HG02973 (cell line): Measurements from ENCODE around the gene HPS1.

Source experiments
- ATAC-seq: cut with Tn5 transposase; IDR thresholded peaks from one replicate; pipeline ENCODE4 v1.9.1; 2021; ENCODE audit warnings: moderate library complexity; ENCODE audit not compliant: unreplicated experiment

Gene HPS1

GRCh38 chr10:98446661-98447221, at the start of gene HPS1:
Gene HPS1 (minus strand): TSS chr10:98446935. CDS start chr10:98443240, 3,695 bp downstream.
- ATAC-seq, result peak; percentile 87

DNA sequence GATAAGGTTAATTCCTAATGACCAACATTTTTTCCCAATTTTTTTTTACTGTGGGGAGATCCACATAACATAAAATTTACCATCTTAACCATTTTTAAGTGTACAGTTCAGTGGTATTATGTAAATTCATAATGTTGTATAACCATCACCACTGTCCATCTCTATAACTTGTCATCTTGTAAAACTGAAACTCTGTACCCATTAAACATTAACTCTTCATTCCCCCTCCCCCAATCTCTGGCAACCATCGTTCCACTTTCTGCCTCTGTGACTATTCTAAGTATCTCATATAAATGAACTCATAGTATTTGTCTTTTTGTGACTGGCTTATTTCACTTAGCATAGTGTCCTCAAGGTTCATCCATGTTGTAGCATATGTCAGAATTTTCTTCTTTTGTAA, 46.0 kb upstream of the HPS1 start:
- ATAC-seq, result no peak

- no peak for ATAC-seq
Measured at GRCh38 chr10:98489561-98490481, 43.1 kb upstream of the HPS1 start.

DNA sequence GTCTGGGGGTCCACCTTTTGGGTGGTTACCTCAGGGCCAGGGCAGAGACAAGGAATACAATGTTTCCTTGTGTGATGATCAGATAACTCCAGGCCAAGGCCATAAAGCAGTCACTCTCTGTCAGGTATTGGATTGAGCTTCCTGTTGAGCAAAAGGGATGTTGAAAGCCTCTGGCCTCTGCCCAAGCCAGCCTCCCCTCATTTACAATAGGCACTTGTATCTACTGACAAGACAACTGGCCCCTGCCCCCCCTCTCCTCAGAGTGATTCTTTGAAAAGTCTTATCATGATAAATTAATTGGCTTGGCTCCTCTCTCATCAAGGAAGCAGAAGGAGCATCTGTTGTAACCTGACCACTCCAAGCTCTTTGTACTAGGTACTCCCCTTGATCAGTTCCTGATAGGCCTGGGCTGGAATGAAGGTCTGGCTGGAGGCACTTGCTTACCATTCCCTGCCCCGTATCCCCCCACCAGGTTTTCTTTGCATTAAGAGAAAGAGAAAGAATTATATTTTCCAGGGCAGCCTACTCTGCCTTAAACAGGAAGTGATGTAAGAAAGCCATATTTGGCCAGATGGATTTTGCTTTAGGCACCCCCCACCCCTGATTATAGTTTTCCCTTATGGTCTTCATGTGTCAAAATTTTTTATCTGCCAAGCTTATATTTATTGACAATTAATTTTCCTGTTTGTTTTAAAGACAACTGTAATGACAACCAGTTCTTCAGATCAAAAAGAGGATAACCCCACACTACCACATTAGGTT, 42.1 kb upstream of the HPS1 start:
- no peak for ATAC-seq

DNA sequence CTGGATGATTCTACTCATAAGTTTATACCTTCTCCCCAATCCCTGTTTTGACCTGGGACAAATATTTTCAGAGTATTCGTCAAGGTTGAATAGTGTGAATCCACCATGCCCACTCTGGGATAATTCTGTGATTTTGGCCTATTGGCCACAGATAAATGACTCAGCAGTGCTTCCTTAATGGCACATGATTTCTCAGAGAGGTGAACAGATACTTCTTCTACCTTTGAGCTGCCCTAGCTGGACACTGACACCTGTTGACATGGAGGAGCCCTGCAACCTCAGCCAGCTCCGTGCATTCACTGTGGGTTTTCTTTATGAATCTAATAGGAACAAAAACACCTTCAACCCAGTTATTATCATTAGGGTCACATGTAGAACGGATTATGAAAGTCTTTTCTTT, 40.9 kb upstream of the HPS1 start:
- ATAC-seq, result no peak

DNA sequence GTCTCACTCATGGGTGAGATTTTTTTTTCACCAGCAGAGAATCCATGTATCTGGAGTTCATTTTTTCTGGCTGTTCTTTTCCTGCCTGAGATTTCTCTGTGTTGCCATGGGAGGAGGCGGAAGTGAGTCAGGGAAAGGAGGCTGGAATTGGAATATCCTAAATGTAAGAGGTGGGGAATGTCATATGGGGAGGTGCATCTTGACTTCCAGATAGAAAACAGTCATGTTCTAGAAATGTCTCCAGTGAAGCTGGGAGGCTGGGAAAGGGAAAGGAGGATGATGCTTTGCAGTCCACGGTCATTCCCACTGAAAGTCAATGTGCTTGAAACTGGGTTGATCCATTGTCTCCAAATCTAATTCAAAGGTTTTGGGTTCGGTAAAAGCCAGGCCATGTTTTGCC, 39.7 kb upstream of the HPS1 start:
- ATAC-seq, result no peak

- no peak for ATAC-seq
Measured at GRCh38 chr10:98485959-98486358, 39.2 kb upstream of the HPS1 start.

- no peak for ATAC-seq
Measured at GRCh38 chr10:98483658-98484057, 36.9 kb upstream of the HPS1 start.

- ATAC-seq, result no peak
Measured at GRCh38 chr10:98482096-98482495, 35.4 kb upstream of the HPS1 start.

DNA sequence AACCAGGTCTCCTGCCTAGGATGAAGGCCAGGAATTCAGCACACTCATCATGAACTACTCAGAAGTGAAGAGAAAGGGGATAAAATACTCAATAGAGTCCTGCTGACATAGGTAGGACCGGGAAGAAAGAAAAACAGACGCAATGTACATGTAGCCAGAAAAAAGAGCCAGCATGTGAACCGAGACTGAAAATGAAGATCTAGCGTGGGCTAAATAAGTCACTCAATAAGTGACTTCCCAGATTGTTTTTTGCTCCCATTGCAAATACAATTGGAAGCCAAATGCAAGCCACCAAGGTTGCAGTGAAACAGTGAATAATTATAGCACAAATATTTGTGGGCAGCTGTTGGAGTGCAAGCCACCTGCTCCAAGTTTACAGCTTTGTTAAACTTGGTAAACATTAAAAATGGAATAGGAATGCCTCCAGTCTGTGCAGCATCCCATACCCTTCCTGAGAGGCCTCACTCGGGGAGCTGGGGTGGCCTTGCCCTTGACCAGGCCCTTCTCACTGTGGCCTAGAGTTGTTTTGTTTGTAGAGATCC, 34.7 kb upstream of the HPS1 start:
- no peak for ATAC-seq

DNA sequence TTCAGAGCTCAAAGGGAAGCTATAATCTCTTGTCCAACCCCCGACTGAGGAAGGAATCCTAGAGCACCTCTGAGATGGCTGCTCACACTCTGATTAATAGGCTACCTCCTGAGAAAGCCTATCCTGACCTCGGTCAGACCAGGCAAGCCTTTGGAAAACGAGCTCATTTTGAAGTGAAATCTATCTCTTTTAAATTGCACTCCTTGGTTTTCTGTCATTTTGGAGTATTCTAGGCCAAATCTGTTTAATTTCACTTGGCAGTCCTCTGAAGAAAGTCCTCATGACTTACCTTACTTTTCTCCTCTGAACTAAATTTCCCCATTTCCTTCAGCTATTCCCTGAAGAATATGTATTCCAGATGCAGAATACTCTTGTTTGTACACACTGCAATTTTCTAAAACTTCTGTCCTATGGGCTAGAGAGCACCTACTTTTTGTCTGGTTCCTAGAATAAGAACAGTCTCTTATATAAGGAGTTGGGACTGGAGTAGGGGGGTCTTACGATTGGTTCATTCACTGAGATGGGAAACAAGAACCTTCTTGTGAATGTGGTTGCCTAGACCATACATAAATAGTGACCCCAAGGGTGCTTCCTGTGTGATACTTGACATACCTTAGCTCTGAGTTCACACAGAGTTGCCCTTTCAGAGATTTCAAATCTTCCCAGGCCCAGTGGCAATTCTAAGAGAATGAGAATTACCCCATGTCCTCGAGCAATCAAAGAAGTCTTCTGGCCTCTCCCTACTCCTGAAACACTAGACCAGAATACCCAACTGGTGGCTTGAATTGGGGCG, 31.9 kb upstream of the HPS1 start:
- ATAC-seq, result no peak

GRCh38 chr10:98477861-98478260, 31.1 kb upstream of the HPS1 start:
- ATAC-seq, result no peak

DNA sequence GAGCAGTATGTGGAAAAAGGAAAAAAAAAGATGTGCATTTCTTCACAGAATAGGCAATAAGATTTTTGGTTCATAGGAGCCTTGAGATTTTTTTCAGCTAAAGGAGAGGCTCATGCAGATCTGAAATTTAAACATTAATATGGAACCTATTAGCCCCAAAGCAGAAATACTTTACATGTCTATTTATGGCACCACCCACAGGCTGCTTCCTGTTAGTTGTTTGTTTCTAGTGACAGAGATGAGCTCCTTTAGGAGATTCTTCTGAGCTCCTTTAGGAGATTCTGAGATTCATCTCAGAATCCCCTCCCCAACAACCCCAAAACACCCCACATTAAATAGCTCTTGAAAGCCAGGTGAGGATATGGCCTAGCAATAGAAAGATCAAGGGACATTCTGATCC, 27.9 kb upstream of the HPS1 start:
- ATAC-seq, result no peak

DNA sequence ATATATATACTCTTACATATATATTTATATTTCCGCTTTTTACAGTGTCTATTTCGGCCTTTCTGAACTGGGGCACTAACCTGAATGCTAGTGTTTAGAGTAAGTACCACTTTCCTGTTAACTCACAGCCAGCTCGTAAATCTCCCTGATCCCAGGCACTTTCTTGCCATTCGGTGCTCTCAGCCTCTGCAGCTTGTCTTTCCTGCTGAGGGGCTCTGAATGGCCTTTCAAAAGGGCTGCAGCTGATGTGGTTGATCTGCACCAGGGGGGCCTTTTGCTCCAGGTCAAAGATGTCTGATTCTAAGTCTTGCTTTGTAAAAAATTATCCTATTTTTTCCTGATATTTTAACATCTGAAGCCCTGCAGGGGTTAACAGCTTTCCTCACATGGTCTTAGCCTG, 25.5 kb upstream of the HPS1 start:
- ATAC-seq, result no peak

GRCh38 chr10:98470850-98471249, 24.1 kb upstream of the HPS1 start:
- ATAC-seq, result no peak

GRCh38 chr10:98469001-98469931, 22.5 kb upstream of the HPS1 start:
- ATAC-seq, result no peak

DNA sequence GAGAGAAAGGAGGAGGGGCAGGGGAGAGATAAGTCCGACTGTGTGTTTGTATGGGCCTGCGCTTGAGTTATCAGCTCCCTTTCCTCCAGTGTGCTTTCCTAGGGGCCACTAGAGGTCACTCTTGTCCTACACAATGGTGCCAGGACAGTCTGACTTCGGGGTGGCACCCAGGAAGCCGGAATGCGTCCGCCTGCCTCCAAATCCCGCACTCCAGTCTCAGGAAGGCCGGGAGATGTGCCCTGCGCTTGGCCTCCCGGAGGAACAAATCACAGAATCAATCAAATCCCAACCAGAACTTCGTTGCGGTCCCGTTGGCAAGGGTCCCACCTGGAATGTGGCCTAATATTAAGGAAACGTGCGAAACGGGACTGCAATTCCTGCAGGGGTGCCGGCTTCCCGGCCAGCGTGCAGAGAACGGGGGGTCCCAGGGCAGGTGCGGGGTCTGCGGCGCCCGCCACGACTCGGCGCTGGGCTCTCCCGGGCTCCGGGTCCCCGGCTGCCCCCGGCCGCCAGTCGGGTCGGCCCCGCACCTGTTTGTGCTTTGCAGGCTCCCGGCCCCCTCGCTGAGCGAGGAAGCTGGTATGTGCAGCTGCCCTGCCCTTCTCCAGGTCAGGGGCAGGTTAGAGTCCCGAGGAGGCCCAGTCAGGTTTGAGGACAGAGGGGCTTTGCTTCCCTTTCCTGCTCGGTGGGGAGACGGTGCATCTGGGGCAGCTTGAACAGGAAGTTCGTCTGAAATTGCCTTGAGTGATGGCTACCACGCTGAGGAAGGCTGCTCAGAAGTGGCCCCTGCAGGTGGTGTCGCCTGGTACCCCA, 21.0 kb upstream of the HPS1 start:
- ATAC-seq, result peak; percentile 95

DNA sequence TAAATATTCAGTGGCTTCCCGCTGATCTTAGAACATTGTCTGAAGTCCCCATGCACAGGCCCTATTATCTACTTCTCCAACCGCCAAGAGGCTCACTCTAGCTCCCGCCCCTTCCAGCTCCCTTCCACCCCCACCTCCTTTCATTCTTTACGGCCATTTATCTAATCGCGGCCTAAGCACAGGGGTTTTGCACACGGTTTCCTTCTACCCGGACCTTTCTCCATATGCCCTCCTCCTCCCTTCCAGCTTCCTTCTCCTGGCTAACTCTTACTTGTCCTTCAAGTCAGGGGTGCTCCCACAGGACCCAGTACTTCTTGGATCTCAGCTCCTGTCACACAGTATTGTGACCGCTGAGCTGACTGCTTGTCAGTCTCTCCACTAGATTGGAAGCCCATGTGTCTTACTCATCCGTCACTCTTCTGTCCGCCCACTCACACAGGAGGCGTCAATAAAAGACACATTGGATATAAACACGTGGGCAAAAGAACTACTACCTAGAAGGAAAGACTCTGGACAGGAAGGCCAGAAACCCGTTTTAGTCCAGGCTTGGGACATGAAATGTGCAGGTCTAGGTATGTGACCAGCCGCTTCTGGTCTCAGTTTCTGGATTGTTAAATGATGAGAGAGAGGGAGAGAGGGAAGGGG, 20.2 kb upstream of the HPS1 start:
- ATAC-seq, result peak; percentile 6
